ENCODE results near the gene MKNK2. TPM values are rescaled to one million over a fixed set of nuclear protein-coding genes. Genes with fewer than 3 reads are reported as not detected.

MKNK2 gene
- total RNA-seq, 4 donors from 2014 or later, result 189 to 279 (median 236) TPM

DNA sequence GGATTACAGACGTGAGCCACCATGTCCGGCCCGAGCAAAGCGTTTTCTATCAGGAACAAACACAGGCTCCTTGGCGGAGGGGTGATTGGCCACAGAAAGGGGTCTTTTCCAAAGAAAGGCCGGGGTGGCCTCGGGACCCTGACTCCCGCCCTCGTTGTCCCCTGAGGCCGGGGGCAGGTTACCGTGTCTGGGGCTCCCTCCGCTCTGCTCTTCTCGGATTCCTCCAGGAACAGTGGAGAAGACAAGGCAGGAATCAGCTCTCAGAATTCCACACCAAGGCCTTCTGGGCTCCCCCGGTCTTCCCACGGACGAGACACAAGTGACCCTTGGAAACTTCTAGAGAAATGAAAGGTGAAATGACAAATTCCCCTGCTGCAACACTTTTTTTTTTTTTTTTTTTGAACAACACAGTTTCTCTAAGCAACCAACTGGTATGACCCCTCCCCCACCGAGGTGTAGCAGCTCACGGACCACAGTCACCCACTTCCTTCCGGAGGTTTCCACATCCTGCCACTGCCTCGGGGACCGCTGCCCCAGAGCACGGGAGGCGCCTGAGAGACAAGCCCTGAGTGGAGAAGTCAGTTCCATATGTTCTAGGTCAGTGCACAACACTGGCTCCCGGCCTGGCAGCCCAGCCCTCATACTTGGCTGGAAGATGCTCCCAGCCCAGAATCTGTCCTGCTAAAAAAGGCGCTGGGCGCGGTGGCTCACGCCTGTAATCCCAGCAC is 34.1 kb upstream of the MKNK2 start:
- intact Hi-C loops (cut with DNase I; ENCODE audit: low total_unique reads) (no loop called here), in situ Hi-C loops (cut with MboI; ENCODE audit: low pct_ligation_motif_present in 1 of 4, low pct_unique_long_range_greater_than_20kb in 1 of 4, low sequenced_read_pairs in 3 of 4) (no loop called here)
- H3K9me3 ChIP-seq, result no peaks in the 10 kb centered on the region
- peak overlapping the region; percentile 77 to 99 (median 82) for H3K27ac ChIP-seq
- peaks cover 0 to 67% (median 27%) of the 10 kb centered on the region in 4 donors for H3K4me1 ChIP-seq
- H3K27me3 ChIP-seq, result no peaks in the 10 kb centered on the region
- 54 to 67% methylated on average over 3 to 28 of the region's 28 CpGs for WGBS, 2 donors (ENCODE audit: low coverage in 1 of 2)
- no peaks in the 10 kb centered on the region for H3K36me3 ChIP-seq
- DNase-seq, result peak; percentile 88
- peak overlapping the region in 3 of 4 donors; percentile 11 to 42 (median 14) for H3K4me3 ChIP-seq
- TF ChIP-seq POLR2AphosphoS5 (IDR thresholded peaks at IDR 0.05) (peak in 2 of 3 donors; percentile 41 to 70), EP300 (IDR thresholded peaks at IDR 0.05; ENCODE audit: low read depth) (no peak)

DNA sequence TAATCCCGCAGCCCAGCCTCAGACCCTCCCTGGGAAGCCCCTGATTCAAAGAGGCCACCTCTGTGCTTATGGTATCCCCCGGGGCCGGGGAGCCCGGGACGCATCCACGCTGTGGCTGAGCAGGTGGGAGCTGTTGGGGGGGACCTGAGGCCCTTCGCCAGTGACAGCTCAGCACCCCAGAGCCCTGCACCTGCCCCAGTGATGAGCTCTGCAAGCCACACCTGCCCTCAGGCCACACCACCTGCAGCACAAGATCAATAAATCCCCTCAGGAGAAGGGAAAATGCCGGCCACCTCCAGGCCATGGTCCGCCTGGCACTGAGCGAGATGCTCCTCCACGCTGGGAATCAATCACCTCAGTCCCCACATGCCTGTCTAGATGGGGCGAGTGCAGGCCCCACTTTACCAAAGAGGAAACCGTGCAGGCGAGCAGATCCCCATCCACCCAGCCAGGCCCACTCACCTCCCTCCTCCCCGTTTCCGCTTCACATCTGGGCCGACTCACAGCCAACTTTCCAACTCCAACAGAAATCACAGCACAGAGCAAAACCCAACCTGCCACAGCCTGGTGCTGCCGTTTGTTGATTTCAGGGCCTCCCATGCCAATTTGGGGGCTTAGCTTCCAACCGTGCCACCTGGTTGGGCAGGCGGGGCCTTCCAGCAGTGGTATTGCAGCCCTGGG is 32.3 kb upstream of the MKNK2 start:
- Histone ChIP-seq H3K4me3 (peak overlapping the region in 2 of 4 donors; percentile 18 to 42), H3K36me3 (peaks cover 0 to 4% (median 2%) of the 10 kb centered on the region in 4 donors), H3K27me3 (no peaks in the 10 kb centered on the region), H3K27ac (peak overlapping the region; percentile 77 to 99 (median 82)), H3K9me3 (no peaks in the 10 kb centered on the region), H3K4me1 (peaks cover 0 to 54% (median 16%) of the 10 kb centered on the region in 4 donors)
- DNase-seq, result peak; percentile 64
- intact Hi-C loops (cut with DNase I; ENCODE audit: low total_unique reads) (no loop called here), in situ Hi-C loops (cut with MboI; ENCODE audit: low pct_ligation_motif_present in 1 of 4, low pct_unique_long_range_greater_than_20kb in 1 of 4, low sequenced_read_pairs in 3 of 4) (no loop called here)
- peak in 2 of 3 donors; percentile 21 to 22 for TF ChIP-seq POLR2AphosphoS5 (IDR thresholded peaks at IDR 0.05)
- TF ChIP-seq EP300 (IDR thresholded peaks at IDR 0.05; ENCODE audit: low read depth), result no peak
- 59% methylated on average over 20 of the region's 20 CpGs; no CpG with 5 or more reads in 1 of the 2 donors for WGBS, 2 donors (ENCODE audit: low coverage in 1 of 2)

DNA sequence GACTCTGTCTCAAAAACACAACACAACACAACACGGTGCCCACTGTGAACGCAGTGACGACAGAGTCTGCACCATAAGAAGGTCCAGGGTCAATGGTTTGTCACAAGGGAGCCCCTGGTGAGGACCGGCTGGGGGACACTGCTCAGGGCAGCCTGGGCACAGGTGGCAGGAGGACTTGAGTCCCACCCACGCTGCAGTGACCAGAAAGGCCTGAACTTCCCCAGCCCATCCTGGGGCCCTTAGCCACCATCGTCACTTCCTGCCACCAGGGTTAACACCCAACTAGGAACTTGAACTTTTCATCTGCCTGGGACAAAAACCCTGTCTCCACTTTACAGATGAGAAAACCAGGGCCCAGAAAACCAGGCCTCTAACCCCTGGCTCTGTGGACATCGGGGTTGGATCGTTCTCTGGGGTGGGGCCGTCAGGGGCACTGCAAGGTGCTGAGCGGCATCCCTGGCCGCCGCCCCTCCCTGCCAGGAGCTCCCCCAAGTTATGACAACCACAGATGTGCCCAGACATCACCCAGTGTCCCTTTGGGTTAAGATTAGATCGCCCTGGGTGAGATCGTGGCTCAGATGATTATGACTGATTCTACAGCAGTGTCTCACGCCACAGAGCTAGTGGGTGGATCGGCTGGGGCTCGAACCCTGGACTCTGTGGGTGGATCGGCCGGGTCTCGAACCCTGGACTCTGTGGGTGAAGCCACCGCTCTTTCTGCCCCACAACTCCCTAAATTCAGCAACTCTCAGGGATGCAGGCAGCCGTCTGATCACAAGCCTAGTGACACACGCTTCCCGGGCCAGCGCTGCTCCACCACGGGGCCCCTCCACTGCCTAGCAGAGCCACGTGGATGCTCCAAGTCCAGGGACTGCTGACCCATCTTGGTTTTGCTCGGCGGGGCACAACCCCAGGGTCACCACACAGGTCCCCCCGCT is 31.1 kb upstream of the MKNK2 start:
- intact Hi-C loops (cut with DNase I; ENCODE audit: low total_unique reads), result no loop called here
- H3K4me1 ChIP-seq, result peaks cover 0 to 42% (median 16%) of the 10 kb centered on the region in 4 donors
- H3K36me3 ChIP-seq, result peaks cover 0 to 15% (median 6%) of the 10 kb centered on the region in 4 donors
- in situ Hi-C loops (cut with MboI; ENCODE audit: low pct_ligation_motif_present in 1 of 4, low pct_unique_long_range_greater_than_20kb in 1 of 4, low sequenced_read_pairs in 3 of 4), result no loop called here
- peak; percentile 64 for DNase-seq
- no peaks in the 10 kb centered on the region for H3K9me3 ChIP-seq
- H3K27me3 ChIP-seq, result no peaks in the 10 kb centered on the region
- H3K27ac ChIP-seq, result peak overlapping the region; percentile 77 to 99 (median 82)
- peak overlapping the region in 2 of 4 donors; percentile 4 to 42 for H3K4me3 ChIP-seq
- TF ChIP-seq POLR2AphosphoS5 (IDR thresholded peaks at IDR 0.05) (no peak), POLR2A (IDR thresholded peaks at IDR 0.05) (no peak), EP300 (IDR thresholded peaks at IDR 0.05; ENCODE audit: low read depth) (no peak)
- TF ChIP-seq, protein P1, sequence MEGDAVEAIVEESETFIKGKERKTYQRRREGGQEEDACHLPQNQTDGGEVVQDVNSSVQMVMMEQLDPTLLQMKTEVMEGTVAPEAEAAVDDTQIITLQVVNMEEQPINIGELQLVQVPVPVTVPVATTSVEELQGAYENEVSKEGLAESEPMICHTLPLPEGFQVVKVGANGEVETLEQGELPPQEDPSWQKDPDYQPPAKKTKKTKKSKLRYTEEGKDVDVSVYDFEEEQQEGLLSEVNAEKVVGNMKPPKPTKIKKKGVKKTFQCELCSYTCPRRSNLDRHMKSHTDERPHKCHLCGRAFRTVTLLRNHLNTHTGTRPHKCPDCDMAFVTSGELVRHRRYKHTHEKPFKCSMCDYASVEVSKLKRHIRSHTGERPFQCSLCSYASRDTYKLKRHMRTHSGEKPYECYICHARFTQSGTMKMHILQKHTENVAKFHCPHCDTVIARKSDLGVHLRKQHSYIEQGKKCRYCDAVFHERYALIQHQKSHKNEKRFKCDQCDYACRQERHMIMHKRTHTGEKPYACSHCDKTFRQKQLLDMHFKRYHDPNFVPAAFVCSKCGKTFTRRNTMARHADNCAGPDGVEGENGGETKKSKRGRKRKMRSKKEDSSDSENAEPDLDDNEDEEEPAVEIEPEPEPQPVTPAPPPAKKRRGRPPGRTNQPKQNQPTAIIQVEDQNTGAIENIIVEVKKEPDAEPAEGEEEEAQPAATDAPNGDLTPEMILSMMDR (IDR thresholded peaks at IDR 0.05), result no peak
- WGBS, 2 donors (ENCODE audit: low coverage in 1 of 2), result 70% methylated on average over 30 of the region's 30 CpGs; no CpG with 5 or more reads in 1 of the 2 donors

DNA sequence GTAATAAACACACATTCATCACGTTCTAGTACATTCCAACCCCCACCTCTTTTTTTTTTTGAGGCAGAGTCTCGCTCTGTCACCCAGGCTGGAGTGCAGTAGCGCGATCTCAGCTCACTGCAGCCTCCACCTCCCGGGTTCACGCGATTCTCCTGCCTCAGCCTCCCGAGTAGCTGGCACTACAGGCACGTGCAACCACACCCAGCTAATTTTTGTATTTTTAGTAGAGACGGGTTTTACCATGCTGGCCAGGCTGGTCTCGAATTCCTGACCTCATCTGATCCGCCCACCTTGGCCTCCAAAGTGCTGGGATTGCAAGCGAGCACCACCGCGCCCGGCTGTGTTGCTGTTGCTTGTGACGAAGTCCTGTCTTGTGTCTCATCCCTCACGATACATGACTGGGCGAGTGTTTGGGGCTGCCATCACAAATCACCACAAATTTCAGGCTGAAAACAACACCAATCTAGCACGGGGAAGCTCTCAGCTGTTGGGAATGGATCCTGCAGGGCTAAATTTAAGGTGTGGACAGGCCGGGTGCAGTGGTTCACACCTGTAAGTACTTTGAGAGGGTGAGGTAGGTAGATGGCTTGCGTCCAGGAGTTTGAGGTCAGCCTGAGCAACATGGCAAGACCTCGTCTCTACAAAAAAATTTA is 29.4 kb upstream of the MKNK2 start:
- no peak for DNase-seq
- no peaks in the 10 kb centered on the region for H3K27me3 ChIP-seq
- WGBS, 2 donors (ENCODE audit: low coverage in 1 of 2), result 71 to 73% methylated on average over 3 to 23 of the region's 23 CpGs
- H3K4me1 ChIP-seq, result peaks cover 0 to 27% (median 11%) of the 10 kb centered on the region in 4 donors
- H3K9me3 ChIP-seq, result no peaks in the 10 kb centered on the region
- TF ChIP-seq POLR2A (IDR thresholded peaks at IDR 0.05), result no peak
- no peak for TF ChIP-seq EP300 (IDR thresholded peaks at IDR 0.05; ENCODE audit: low read depth)
- TF ChIP-seq, protein P1 (IDR thresholded peaks at IDR 0.05), result no peak
- H3K4me3 ChIP-seq, result no peak overlapping the region
- peak overlapping the region; percentile 77 to 99 (median 82) for H3K27ac ChIP-seq
- peaks cover 0 to 32% (median 13%) of the 10 kb centered on the region in 4 donors for H3K36me3 ChIP-seq
- intact Hi-C loops (cut with DNase I; ENCODE audit: low total_unique reads), result no loop called here
- in situ Hi-C loops (cut with MboI; ENCODE audit: low pct_ligation_motif_present in 1 of 4, low pct_unique_long_range_greater_than_20kb in 1 of 4, low sequenced_read_pairs in 3 of 4), result no loop called here

Data from transverse colon (tissue), 4 donors.